Breast epithelium (tissue), 4 donors: ENCODE measurements around the gene PTTG1IP. TPM values are rescaled to one million over a fixed set of nuclear protein-coding genes. Genes with fewer than 3 reads are reported as not detected.

Experiments used
- DNase-seq, 2 donors: peaks; one replicate each; pipeline ENCODE4 v3.0.0-alpha.2; 2019; ENCODE audit warnings: low spot score in 2 of 2
- H3K27ac ChIP-seq, 2 donors: fragments of 200-600 bp; sonication (generic) in 1 of 2; one replicate each; pipeline ENCODE4 v1.5.1; 2016 to 2019; ENCODE audit warnings: mild to moderate bottlenecking in 1 of 2
- H3K27me3 ChIP-seq, 2 donors: fragments of 200-600 bp; sonication (generic) in 1 of 2; one replicate each; pipeline versions ENCODE4 v1.5.1 to v1.6.0; 2017 to 2019; ENCODE audit warnings: control low read depth in 1 of 2, mild to moderate bottlenecking in 1 of 2
- H3K36me3 ChIP-seq: fragments of 200-600 bp; one replicate; pipeline ENCODE4 v1.5.1; 2019
- H3K4me1 ChIP-seq, 2 donors: fragments of 200-600 bp; sonication (generic); one replicate each; pipeline ENCODE4 v1.5.1; 2016 to 2019; ENCODE audit warnings: control low read depth in 1 of 2
- H3K4me3 ChIP-seq, 3 donors: fragments of 200-600 bp; sonication (generic); 1 replicate in 2 of 3; 2 replicates in 1 of 3; pipeline ENCODE4 v1.5.1; 2016 to 2019; ENCODE audit warnings: mild to moderate bottlenecking in 3 of 3, moderate library complexity in 2 of 3
- H3K9me3 ChIP-seq, 2 donors: fragments of 200-600 bp; sonication (generic) in 1 of 2; one replicate each; pipeline ENCODE4 v1.5.1; 2016 to 2019; ENCODE audit warnings: control low read depth in 1 of 2
- POLR2A ChIP-seq: fragments of 450-650 bp; IDR thresholded peaks from one replicate; pipeline ENCODE4 v1.6.1; 2016; ENCODE audit warnings: antibody characterized with exemption, mild to moderate bottlenecking, moderate library complexity
- POLR2AphosphoS5 ChIP-seq, 3 donors: sonication (generic); formaldehyde crosslinking; IDR thresholded peaks; one replicate each; pipeline ENCODE4 v1.6.1; 2017; ENCODE audit warnings: antibody characterized with exemption in 3 of 3
- intact Hi-C: fragments of 100-400 bp; cut with DNase I; formaldehyde crosslinking; loops from one replicate; pipeline ENCODE4 v1.15.1; 2023; ENCODE audit warnings: low total_unique reads
- total RNA-seq, 3 donors: library from RNA; depleted of rRNA; stranded (reverse); fragments of >200 nt; gene quantifications; one replicate each; pipeline ENCODE4 v1.1.0, GENCODE V29; 2016
- TF ChIP-seq, protein P1 (sequence below), 3 donors: fragments of 450-650 bp; IDR thresholded peaks; one replicate each; pipeline ENCODE4 v1.5.1; 2016 to 2017; ENCODE audit warnings: antibody characterized with exemption in 3 of 3, mild to moderate bottlenecking in 3 of 3, moderate library complexity in 3 of 3

The PTTG1IP gene, protein sequence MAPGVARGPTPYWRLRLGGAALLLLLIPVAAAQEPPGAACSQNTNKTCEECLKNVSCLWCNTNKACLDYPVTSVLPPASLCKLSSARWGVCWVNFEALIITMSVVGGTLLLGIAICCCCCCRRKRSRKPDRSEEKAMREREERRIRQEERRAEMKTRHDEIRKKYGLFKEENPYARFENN
- total RNA-seq = 100 to 1,000 TPM; 187 to 351 (median 272) TPM

DNA sequence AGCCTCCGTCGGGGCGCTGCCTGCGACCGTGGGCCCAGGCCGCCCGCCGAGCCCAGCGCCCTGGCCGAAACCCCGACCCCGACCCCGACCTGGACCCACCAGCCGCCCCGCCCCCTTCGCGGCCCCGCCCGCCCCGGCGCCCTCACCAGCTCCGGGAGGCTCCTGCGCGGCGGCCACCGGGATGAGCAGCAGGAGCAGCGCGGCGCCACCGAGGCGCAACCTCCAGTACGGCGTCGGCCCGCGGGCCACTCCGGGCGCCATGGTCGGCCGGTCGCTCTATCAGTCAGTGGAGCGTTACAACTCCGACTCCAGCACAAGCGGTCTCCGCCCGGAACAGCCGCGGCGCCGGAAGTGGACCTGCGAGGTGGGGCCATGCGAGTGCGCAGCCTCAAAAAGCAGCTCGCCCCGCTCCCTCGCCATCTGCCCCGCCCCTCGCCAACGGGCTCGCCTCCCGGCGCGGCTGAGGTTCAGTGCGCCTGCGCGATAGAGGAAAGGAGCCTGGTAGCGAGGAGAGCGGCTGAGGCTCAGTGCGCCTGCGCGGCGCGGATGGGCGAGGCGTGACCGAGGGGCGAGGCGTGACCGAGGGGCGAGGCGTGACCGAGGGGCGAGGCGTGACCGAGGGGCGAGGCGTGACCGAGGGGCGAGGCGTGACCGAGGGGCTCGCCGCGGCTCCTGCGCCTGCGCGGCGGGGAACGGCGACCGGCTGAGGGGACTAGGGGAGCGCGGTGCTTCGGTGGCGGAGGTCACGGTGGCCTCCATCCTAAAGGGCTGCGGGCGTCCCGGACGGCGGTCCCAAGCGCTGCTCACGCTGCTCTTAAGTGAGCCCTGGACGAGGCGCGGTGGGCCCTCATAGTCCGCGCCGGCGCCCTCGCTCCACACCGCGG lies at the start of gene PTTG1IP:
TSS of gene PTTG1IP (minus strand) at position 335 of the 884 bp plus-strand sequence. CDS start at position 261, 74 bp downstream.
- Histone ChIP-seq H3K36me3 (no peaks in the 10 kb centered on the region), H3K4me1 (peaks cover 14 to 28% of the 10 kb centered on the region in 2 donors), H3K4me3 (peak within 1 kb of the TSS; percentile 87 to 95 (median 91)), H3K27ac (peak within 1 kb of the TSS; percentile 91), H3K27me3 (no peaks in the 10 kb centered on the region), H3K9me3 (no peaks in the 10 kb centered on the region)
- TF ChIP-seq, protein P1, sequence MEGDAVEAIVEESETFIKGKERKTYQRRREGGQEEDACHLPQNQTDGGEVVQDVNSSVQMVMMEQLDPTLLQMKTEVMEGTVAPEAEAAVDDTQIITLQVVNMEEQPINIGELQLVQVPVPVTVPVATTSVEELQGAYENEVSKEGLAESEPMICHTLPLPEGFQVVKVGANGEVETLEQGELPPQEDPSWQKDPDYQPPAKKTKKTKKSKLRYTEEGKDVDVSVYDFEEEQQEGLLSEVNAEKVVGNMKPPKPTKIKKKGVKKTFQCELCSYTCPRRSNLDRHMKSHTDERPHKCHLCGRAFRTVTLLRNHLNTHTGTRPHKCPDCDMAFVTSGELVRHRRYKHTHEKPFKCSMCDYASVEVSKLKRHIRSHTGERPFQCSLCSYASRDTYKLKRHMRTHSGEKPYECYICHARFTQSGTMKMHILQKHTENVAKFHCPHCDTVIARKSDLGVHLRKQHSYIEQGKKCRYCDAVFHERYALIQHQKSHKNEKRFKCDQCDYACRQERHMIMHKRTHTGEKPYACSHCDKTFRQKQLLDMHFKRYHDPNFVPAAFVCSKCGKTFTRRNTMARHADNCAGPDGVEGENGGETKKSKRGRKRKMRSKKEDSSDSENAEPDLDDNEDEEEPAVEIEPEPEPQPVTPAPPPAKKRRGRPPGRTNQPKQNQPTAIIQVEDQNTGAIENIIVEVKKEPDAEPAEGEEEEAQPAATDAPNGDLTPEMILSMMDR (IDR thresholded peaks at IDR 0.05) = no peak
- TF ChIP-seq POLR2A (peak; percentile 47), POLR2AphosphoS5 (IDR thresholded peaks at IDR 0.05) (peak; percentile 45 to 78 (median 45))
- DNase-seq = peak; percentile 97 to 98
- intact Hi-C loops = loop anchor here (5.0 kb wide), 1 partner anchor 71 kb away; the partner anchor contains the start of gene UBE2G2

DNA sequence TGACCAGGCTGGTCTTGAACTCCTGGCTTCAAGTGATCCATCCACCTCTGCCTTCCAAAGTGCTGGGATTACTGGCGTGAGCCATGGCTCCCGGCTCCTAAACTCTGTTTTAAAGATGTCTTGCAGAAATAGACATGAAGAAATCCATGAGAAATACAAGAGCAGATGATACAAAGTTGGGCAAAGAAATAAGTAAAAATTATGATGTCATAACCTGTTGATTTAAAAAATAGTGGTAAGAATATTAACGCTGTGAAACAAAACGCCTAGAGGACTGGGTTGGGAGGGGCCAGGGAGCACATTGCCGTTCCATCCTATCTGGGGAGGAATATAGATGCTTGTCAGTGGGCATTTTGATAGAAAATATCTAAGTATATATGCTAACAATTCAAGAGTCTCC lies 48.4 kb upstream of the PTTG1IP start:
- DNase-seq = no peak
- Histone ChIP-seq H3K4me3 (no peak overlapping the region), H3K27ac (no peak overlapping the region), H3K27me3 (no peaks in the 10 kb centered on the region), H3K4me1 (peaks cover 2 to 10% of the 10 kb centered on the region in 2 donors), H3K9me3 (no peaks in the 10 kb centered on the region), H3K36me3 (no peaks in the 10 kb centered on the region)
- intact Hi-C loops = no loop called here
- TF ChIP-seq POLR2A = no peak

DNA sequence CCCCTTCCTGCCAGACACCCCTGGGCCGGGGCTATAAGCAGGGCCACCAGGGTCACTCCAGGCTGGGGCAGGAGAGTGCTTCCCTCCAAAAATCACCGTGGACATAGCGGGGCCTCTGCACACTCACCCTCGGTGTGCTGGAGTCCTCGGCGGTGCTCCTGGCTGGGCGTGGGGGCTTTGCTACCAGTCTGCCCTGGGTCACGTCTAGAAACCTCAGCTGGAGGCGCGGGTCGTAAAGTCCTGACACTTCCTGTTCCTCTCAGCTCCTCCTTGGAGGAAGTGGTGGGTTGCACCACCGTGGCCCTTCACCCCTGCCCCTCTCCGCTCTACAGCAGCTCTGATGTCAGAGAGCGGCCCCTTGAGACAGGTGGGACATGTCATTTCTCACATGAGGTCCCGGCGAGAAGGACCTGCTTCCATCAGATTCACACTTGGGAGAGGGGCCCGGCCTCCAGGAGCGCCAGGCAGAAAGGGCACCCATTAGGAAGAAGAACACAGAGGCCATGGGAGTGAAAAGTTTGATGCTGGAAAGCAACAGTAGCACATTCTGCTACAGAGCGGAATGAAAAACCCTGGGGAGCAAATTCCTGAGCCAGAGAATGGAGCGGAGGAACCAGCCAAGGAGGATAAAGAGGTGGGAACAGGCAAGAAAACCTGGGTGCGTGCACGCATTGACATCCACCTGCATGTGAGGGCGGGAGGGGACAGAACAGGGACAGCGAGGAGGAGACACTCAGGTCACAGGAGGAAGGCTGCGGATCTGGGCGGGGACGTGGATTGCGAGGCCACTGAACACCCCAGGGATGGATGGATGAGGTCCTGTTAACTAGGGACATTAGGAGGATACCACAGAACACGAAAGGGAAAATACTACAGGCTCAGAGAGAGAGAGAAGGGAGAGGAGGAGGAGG lies 47.5 kb upstream of the PTTG1IP start, which contains the start of gene ITGB2:
TSS of gene ITGB2 (minus strand) at position 206 of the 911 bp plus-strand sequence. CDS start 10,117 bp downstream, outside the sequence.
- intact Hi-C loops = no loop called here
- no peaks in the 10 kb centered on the region for H3K27me3 ChIP-seq
- H3K36me3 ChIP-seq = no peaks in the 10 kb centered on the region
- TF ChIP-seq, protein P1 (IDR thresholded peaks at IDR 0.05) = no peak
- no peak for TF ChIP-seq POLR2A
- no peak for TF ChIP-seq POLR2AphosphoS5 (IDR thresholded peaks at IDR 0.05)
- H3K9me3 ChIP-seq = no peaks in the 10 kb centered on the region
- DNase-seq = no peak
- H3K4me1 ChIP-seq = peaks cover 0 to 5% of the 10 kb centered on the region in 2 donors
- H3K4me3 ChIP-seq = peak within 1 kb of the TSS; percentile 40 to 52 (median 46)
- no peak within 1 kb of the TSS for H3K27ac ChIP-seq

DNA sequence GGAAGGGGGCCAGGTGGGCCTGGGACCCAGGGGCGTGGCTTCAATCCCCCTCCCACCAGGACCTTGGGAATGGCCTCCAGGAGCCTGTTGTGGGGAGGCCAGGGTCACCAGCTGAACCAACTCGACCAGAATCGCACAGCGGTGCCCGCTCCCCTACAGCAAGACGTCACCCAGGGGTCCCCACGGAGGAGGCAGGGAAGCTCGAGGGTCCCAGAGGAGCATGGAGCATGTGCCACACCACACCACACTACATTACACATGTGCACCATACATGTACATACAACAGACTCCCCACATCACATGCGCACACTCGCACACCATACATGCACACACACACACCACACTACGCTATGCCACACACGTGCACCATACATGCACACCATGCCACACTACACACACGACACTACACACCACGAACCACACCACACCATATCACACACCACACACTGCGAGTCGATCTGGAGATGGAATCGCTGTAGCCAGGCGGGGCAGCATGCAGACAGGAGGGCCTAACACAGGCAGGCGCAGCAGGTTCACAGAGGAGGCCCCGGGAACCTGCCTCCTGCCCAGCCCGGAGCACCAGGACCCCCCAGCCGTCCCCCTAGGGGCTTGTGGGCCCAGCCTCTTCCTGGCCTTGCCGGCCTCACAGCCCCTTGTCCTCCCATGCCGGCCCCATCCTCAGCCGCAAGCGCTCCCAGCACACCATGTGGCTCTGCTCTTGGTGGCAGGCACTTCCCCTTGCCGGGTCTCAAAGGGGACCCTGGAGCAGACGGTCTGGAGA lies 46.6 kb upstream of the PTTG1IP start:
- Histone ChIP-seq H3K9me3 (no peaks in the 10 kb centered on the region), H3K36me3 (no peaks in the 10 kb centered on the region), H3K4me3 (peak overlapping the region; percentile 40 to 52 (median 46)), H3K27ac (no peak overlapping the region), H3K4me1 (peaks cover 0 to 5% of the 10 kb centered on the region in 2 donors), H3K27me3 (no peaks in the 10 kb centered on the region)
- no peak for DNase-seq
- intact Hi-C loops = no loop called here
- no peak for TF ChIP-seq POLR2A
- TF ChIP-seq, protein P1 (IDR thresholded peaks at IDR 0.05) = no peak
- TF ChIP-seq POLR2AphosphoS5 (IDR thresholded peaks at IDR 0.05) = no peak
